ENCODE data around the gene SBDS. TPM values are rescaled to one million over a fixed set of nuclear protein-coding genes. Genes with fewer than 3 reads are reported as not detected.
"Not testable (repeated sequence)": the region's sequence is repeated elsewhere in the genome, so short reads cannot be mapped to it uniquely, and the experiment has no call there.

The SBDS gene
- total RNA-seq = 68.6 and 72.8 TPM in 2 replicates

GRCh38 chr7:66995050-66995776, at the start of gene SBDS:
Gene SBDS (minus strand): TSS chr7:66995586. CDS start chr7:66995417, 169 bp downstream.
- H3K27me3 Mint-ChIP-seq, H3K9me3 Mint-ChIP-seq: not testable (repeated sequence)
- intact Hi-C loops (cut with micrococcal nuclease) = loop anchor here (2.0 to 10.0 kb wide), 6 partner anchors 312 to 1240 kb away; partner anchors contain the start of genes GUSB and VKORC1L1
- peaks cover 25% of the 10 kb centered on the region for H3K4me1 Mint-ChIP-seq
- H3K27ac Mint-ChIP-seq = peak within 1 kb of the TSS; percentile 100
- peaks cover 34% of the 10 kb centered on the region for H3K36me3 Mint-ChIP-seq (ENCODE audit: low read depth)
- DNase-seq = peak; percentile 99
- H3K4me3 Mint-ChIP-seq = peak within 1 kb of the TSS; percentile 92

GRCh38 chr7:67043559-67043930, 48.2 kb upstream of the SBDS start:
- H3K36me3 Mint-ChIP-seq (ENCODE audit: low read depth); H3K27me3 Mint-ChIP-seq; H3K4me3 Mint-ChIP-seq; DNase-seq; H3K9me3 Mint-ChIP-seq; H3K27ac Mint-ChIP-seq; H3K4me1 Mint-ChIP-seq: not testable (repeated sequence)
- intact Hi-C loops (cut with micrococcal nuclease) = loop anchor here (5.0 kb wide), 1 partner anchor 259 kb away; no protein-coding TSS in a partner anchor

- DNase-seq, H3K27ac Mint-ChIP-seq: not testable (repeated sequence)
- intact Hi-C loops (cut with micrococcal nuclease) = loop anchor here (5.0 kb wide), 1 partner anchor 259 kb away; no protein-coding TSS in a partner anchor
Measured at GRCh38 chr7:67042781-67043558, 47.6 kb upstream of the SBDS start.

GRCh38 chr7:67040832-67041231, 45.4 kb upstream of the SBDS start:
- DNase-seq; H3K27me3 Mint-ChIP-seq; H3K9me3 Mint-ChIP-seq; H3K27ac Mint-ChIP-seq; H3K4me1 Mint-ChIP-seq; H3K36me3 Mint-ChIP-seq (ENCODE audit: low read depth); H3K4me3 Mint-ChIP-seq: not testable (repeated sequence)
- intact Hi-C loops (cut with micrococcal nuclease) = loop anchor here (5.0 kb wide), 1 partner anchor 261 kb away; no protein-coding TSS in a partner anchor

More at GRCh38 chr7:67042781-67043558, 47.6 kb upstream of the SBDS start:
- H3K27me3 Mint-ChIP-seq; H3K4me3 Mint-ChIP-seq; H3K9me3 Mint-ChIP-seq; H3K4me1 Mint-ChIP-seq; H3K36me3 Mint-ChIP-seq (ENCODE audit: low read depth): not testable (repeated sequence)

GRCh38 chr7:67036432-67037395, 41.3 kb upstream of the SBDS start:
- DNase-seq; H3K27ac Mint-ChIP-seq; H3K27me3 Mint-ChIP-seq; H3K4me1 Mint-ChIP-seq; H3K4me3 Mint-ChIP-seq; H3K9me3 Mint-ChIP-seq; intact Hi-C loops (cut with micrococcal nuclease): not testable (repeated sequence)
- H3K36me3 Mint-ChIP-seq (ENCODE audit: low read depth) = peaks cover 26% of the 10 kb centered on the region

GRCh38 chr7:67033251-67033650, 37.9 kb upstream of the SBDS start:
- H3K4me3 Mint-ChIP-seq = no peak overlapping the region
- intact Hi-C loops (cut with micrococcal nuclease) = no loop called here
- H3K27ac Mint-ChIP-seq = no peak overlapping the region
- no peaks in the 10 kb centered on the region for H3K27me3 Mint-ChIP-seq
- H3K9me3 Mint-ChIP-seq = peaks cover 9% of the 10 kb centered on the region
- H3K36me3 Mint-ChIP-seq (ENCODE audit: low read depth) = peaks cover 46% of the 10 kb centered on the region
- DNase-seq = no peak
- H3K4me1 Mint-ChIP-seq = no peaks in the 10 kb centered on the region

GRCh38 chr7:67031685-67032084, 36.3 kb upstream of the SBDS start:
- H3K4me1 Mint-ChIP-seq = not testable (repeated sequence)

GRCh38 chr7:67025459-67025858, 30.1 kb upstream of the SBDS start:
- H3K27ac Mint-ChIP-seq; H3K4me1 Mint-ChIP-seq; H3K9me3 Mint-ChIP-seq; DNase-seq; H3K4me3 Mint-ChIP-seq; H3K27me3 Mint-ChIP-seq; intact Hi-C loops (cut with micrococcal nuclease): not testable (repeated sequence)
- H3K36me3 Mint-ChIP-seq (ENCODE audit: low read depth) = peaks cover 57% of the 10 kb centered on the region

More at GRCh38 chr7:67031685-67032084, 36.3 kb upstream of the SBDS start:
- DNase-seq; intact Hi-C loops (cut with micrococcal nuclease); H3K4me3 Mint-ChIP-seq; H3K9me3 Mint-ChIP-seq; H3K27me3 Mint-ChIP-seq; H3K27ac Mint-ChIP-seq: not testable (repeated sequence)
- H3K36me3 Mint-ChIP-seq (ENCODE audit: low read depth) = peaks cover 54% of the 10 kb centered on the region

GRCh38 chr7:67022511-67022910, 27.1 kb upstream of the SBDS start:
- intact Hi-C loops (cut with micrococcal nuclease) = no loop called here
- Mint-ChIP-seq H3K27me3 (no peaks in the 10 kb centered on the region), H3K4me1 (peaks cover 11% of the 10 kb centered on the region), H3K27ac (no peak overlapping the region), H3K36me3 (ENCODE audit: low read depth) (peaks cover 55% of the 10 kb centered on the region), H3K4me3 (no peak overlapping the region), H3K9me3 (no peaks in the 10 kb centered on the region)
- no peak for DNase-seq

GRCh38 chr7:67021260-67021659, 25.9 kb upstream of the SBDS start:
- intact Hi-C loops (cut with micrococcal nuclease) = no loop called here
- H3K4me3 Mint-ChIP-seq = no peak overlapping the region
- H3K4me1 Mint-ChIP-seq = peaks cover 11% of the 10 kb centered on the region
- no peaks in the 10 kb centered on the region for H3K9me3 Mint-ChIP-seq
- no peak for DNase-seq
- H3K27ac Mint-ChIP-seq = no peak overlapping the region
- peaks cover 54% of the 10 kb centered on the region for H3K36me3 Mint-ChIP-seq (ENCODE audit: low read depth)
- no peaks in the 10 kb centered on the region for H3K27me3 Mint-ChIP-seq

GRCh38 chr7:67019562-67020390, 24.4 kb upstream of the SBDS start:
- Mint-ChIP-seq H3K4me3 (no peak overlapping the region), H3K9me3 (no peaks in the 10 kb centered on the region), H3K27me3 (no peaks in the 10 kb centered on the region), H3K27ac (peak overlapping the region; percentile 72), H3K4me1 (peaks cover 11% of the 10 kb centered on the region), H3K36me3 (ENCODE audit: low read depth) (peaks cover 54% of the 10 kb centered on the region)
- DNase-seq = no peak
- intact Hi-C loops (cut with micrococcal nuclease) = no loop called here

- Mint-ChIP-seq H3K4me1 (peaks cover 11% of the 10 kb centered on the region), H3K27ac (no peak overlapping the region), H3K9me3 (no peaks in the 10 kb centered on the region), H3K4me3 (no peak overlapping the region), H3K36me3 (ENCODE audit: low read depth) (peaks cover 54% of the 10 kb centered on the region), H3K27me3 (no peaks in the 10 kb centered on the region)
- DNase-seq = no peak
- intact Hi-C loops (cut with micrococcal nuclease) = no loop called here
Measured at GRCh38 chr7:67018940-67019339, 23.6 kb upstream of the SBDS start.

GRCh38 chr7:67017971-67018370, 22.6 kb upstream of the SBDS start:
- H3K36me3 Mint-ChIP-seq (ENCODE audit: low read depth) = peaks cover 52% of the 10 kb centered on the region
- DNase-seq; H3K9me3 Mint-ChIP-seq; intact Hi-C loops (cut with micrococcal nuclease); H3K4me3 Mint-ChIP-seq; H3K27ac Mint-ChIP-seq; H3K27me3 Mint-ChIP-seq: not testable (repeated sequence)
- peaks cover 11% of the 10 kb centered on the region for H3K4me1 Mint-ChIP-seq
